ENCODE data around the gene GCLM. TPM values are rescaled to one million over a fixed set of nuclear protein-coding genes. Genes with fewer than 3 reads are reported as not detected.
A peak's percentile ranks its signal among the peaks of the same experiment; 100 is the strongest.

The GCLM gene
- total and polyA plus RNA-seq, 9 of the 15 experiments (the other 6 are each of a cell fraction or from before 2014, with no cell fraction given): 9.3 to 71.6 (median 24.5) TPM

DNA sequence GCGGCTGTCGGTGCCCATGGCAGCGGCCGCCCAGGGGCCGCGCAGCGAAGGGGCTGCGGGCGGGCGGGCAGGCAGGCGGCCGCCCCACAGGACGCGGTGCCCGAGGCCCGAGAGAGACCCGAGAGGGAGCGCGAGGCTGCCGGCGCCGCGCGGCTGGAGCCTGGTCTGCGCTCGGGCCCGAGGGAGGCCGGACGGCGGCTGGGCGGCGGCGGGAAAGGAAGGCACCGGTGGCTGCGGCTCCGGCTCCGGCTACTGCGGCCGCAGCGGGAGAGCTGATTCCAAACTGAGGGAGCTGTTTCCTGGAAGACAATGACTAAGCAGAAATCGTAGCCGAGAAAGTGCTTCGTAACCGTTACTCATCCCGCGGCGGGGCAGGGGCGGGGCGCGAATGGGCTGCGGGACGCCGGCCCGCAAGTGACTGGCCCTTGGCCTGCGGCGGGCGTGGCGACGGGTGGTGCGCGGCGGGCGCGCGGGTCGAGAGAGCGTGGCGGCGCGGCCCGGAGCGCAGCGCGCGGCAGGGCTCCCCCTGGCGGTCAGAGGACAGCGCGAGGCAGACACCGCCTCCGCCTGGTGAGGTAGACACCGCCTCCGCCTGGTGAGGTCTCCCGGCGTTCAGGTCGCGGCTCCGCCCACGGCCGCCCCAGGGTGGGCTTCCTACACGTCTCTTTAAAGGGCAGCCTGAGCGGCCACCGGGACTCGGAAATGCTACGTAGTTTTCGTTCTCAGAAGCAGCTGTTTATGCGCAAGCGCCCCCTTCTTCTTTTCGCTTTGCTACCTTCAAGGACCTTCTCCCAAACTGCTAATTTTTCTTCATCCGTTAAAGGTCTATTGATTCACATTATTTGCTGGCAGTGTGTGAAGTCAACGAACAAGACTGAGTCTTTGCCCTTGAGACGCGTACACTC is at the start of gene GCLM (continued):
- no peak; the same call in 1 of the 2 replicates for TF ChIP-seq KLF13 (tag; IDR thresholded peaks at IDR 0.05; ENCODE audit: borderline replicate concordance, low read depth)
- no peak for TF ChIP-seq ZNF143 (CRISPR knock-in tag; IDR thresholded peaks at IDR 0.05)
- no peak for TF ChIP-seq RHOXF2B (CRISPR knock-in tag; conservative IDR thresholded peaks at IDR 0.05)
- peak; percentile 97 for TF ChIP-seq EGR1 (conservative IDR thresholded peaks at IDR 0.05)
- TF ChIP-seq, protein P1, sequence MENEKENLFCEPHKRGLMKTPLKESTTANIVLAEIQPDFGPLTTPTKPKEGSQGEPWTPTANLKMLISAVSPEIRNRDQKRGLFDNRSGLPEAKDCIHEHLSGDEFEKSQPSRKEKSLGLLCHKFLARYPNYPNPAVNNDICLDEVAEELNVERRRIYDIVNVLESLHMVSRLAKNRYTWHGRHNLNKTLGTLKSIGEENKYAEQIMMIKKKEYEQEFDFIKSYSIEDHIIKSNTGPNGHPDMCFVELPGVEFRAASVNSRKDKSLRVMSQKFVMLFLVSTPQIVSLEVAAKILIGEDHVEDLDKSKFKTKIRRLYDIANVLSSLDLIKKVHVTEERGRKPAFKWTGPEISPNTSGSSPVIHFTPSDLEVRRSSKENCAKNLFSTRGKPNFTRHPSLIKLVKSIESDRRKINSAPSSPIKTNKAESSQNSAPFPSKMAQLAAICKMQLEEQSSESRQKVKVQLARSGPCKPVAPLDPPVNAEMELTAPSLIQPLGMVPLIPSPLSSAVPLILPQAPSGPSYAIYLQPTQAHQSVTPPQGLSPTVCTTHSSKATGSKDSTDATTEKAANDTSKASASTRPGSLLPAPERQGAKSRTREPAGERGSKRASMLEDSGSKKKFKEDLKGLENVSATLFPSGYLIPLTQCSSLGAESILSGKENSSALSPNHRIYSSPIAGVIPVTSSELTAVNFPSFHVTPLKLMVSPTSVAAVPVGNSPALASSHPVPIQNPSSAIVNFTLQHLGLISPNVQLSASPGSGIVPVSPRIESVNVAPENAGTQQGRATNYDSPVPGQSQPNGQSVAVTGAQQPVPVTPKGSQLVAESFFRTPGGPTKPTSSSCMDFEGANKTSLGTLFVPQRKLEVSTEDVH (IDR thresholded peaks at IDR 0.05; ENCODE audit: low read depth, partially characterized antibody): no peak
- TF ChIP-seq MEF2A (IDR thresholded peaks at IDR 0.05; ENCODE audit: control insufficient read depth, low read depth, low read length): no peak
- TF ChIP-seq C11orf30 (IDR thresholded peaks at IDR 0.05; ENCODE audit: low read depth): peak; percentile 99
- peak; percentile 77 for TF ChIP-seq ZNF134 (CRISPR knock-in tag; conservative IDR thresholded peaks at IDR 0.05)
- TF ChIP-seq PHB2 (IDR thresholded peaks at IDR 0.05; ENCODE audit: low read depth): no peak
- TF ChIP-seq RFX5 (IDR thresholded peaks at IDR 0.05; ENCODE audit: low read depth, low read length): no peak
- TF ChIP-seq SP2 (IDR thresholded peaks at IDR 0.05; ENCODE audit: extremely low read depth, low read depth, low read length, poor library complexity, severe bottlenecking): no peak
- TF ChIP-seq COPS2 (conservative IDR thresholded peaks at IDR 0.05): no peak
- no peak for TF ChIP-seq ZNF263 (CRISPR knock-in tag; IDR thresholded peaks at IDR 0.05; ENCODE audit: borderline replicate concordance)
- TF ChIP-seq CBX5 (IDR thresholded peaks at IDR 0.05; ENCODE audit: borderline replicate concordance, low read depth): no peak
- TF ChIP-seq, protein P2, sequence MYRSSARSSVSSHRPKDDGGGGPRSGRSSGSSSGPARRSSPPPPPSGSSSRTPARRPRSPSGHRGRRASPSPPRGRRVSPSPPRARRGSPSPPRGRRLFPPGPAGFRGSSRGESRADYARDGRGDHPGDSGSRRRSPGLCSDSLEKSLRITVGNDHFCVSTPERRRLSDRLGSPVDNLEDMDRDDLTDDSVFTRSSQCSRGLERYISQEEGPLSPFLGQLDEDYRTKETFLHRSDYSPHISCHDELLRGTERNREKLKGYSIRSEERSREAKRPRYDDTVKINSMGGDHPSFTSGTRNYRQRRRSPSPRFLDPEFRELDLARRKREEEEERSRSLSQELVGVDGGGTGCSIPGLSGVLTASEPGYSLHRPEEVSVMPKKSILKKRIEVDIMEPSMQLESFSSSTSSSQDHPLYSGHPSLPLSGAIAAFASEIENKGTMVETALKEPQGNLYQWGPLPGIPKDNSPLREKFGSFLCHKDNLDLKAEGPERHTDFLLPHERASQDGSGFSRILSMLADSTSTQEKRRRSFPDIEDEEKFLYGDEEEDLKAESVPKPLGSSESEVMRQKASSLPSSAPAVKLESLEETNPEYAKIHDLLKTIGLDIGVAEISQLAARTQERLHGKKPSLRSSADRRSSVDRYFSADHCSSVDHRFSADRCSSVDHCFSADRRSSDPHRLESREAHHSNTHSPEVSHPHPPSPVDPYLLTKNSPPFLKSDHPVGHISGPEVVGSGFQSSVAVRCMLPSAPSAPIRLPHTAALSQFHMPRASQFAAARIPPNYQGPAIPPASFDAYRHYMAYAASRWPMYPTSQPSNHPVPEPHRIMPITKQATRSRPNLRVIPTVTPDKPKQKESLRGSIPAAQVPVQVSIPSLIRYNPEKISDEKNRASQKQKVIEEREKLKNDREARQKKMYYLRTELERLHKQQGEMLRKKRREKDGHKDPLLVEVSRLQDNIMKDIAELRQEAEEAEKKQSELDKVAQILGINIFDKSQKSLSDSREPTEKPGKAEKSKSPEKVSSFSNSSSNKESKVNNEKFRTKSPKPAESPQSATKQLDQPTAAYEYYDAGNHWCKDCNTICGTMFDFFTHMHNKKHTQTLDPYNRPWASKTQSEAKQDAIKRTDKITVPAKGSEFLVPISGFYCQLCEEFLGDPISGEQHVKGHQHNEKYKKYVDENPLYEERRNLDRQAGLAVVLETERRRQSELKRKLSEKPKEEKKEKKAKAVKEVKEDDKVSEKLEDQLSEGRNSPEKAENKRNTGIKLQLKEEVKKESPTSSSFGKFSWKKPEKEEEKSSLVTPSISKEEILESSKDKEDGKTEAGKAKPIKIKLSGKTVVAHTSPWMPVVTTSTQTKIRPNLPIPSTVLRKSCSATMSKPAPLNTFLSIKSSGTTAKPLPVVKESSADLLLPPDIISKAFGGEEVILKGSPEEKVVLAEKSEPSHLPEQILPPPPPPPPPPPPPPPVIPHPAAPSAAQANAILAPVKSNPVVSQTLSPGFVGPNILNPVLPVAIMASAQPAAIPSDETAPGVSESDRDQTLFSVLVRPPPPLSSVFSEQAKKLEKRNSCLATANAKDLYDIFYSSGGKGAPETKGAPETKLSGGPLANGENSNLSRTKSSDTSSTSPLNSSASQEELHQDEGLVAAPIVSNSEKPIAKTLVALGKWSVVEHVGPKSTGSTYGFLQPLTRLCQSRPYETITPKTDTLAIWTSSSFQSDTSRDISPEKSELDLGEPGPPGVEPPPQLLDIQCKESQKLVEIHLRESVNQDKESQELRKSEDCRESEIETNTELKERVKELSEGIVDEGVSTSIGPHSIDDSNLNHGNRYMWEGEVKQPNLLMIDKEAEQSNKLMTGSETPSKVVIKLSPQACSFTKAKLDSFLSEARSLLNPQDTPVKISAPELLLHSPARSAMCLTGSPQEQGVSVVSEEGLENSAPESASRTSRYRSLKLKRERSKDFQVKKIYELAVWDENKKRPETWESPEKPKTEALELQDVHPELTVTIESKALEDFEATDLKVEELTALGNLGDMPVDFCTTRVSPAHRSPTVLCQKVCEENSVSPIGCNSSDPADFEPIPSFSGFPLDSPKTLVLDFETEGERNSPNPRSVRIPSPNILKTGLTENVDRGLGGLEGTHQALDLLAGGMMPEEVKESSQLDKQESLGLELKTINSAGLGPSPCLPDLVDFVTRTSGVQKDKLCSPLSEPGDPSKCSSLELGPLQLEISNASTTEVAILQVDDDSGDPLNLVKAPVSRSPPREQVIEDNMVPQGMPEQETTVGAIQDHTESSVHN (IDR thresholded peaks at IDR 0.05; ENCODE audit: borderline replicate concordance in 1 of 2, low read depth in 1 of 2): no peak
- no peak for TF ChIP-seq FOXA1 (IDR thresholded peaks at IDR 0.05; ENCODE audit: borderline replicate concordance)
- peak; percentile 67 to 90; a peak in 3 of 4 replicates for TF ChIP-seq NONO (IDR thresholded peaks at IDR 0.05; ENCODE audit: low read depth in 2 of 2, low read length in 1 of 2)

All from K562 (cell line).